HL-60 (cell line): ENCODE results near the gene DHX15.

ENCODE experiments used
- DNase-seq, 2 experiments: peaks; one replicate each; pipeline ENCODE4 v3.0.0-alpha.2; 2010 to 2020; ENCODE audit warnings: low read depth in 1 of 2, low spot score in 1 of 2
- H3K27ac ChIP-seq: fragments of 250-450 bp; sonication (Bioruptor Pico); replicated peaks from 2 replicates; pipeline ENCODE4 v1.5.1; 2020; ENCODE audit warnings: mild to moderate bottlenecking, moderate library complexity
- H3K27me3 ChIP-seq: fragments of 250-450 bp; sonication (Bioruptor Pico); 2 replicates; pipeline ENCODE4 v1.5.1; 2021; ENCODE audit warnings: mild to moderate bottlenecking, moderate library complexity; ENCODE audit not compliant: insufficient read depth, poor library complexity, severe bottlenecking
- H3K4me3 ChIP-seq: replicated peaks from 2 replicates; pipeline ENCODE4 v1.5.1; 2011; ENCODE audit warnings: mild to moderate bottlenecking, control low read depth, low read length; ENCODE audit not compliant: insufficient read depth
- CTCF ChIP-seq: IDR thresholded peaks from one replicate; pipeline ENCODE4 v1.5.1; 2011; ENCODE audit warnings: low read length, control low read depth, inconsistent platforms; ENCODE audit not compliant: insufficient read depth
- GABPA ChIP-seq: IDR thresholded peaks from 2 replicates; pipeline ENCODE4 v1.6.1; 2012; ENCODE audit warnings: low read depth
- POLR2AphosphoS5 ChIP-seq: IDR thresholded peaks from 2 replicates; pipeline ENCODE4 v1.6.1; 2012; ENCODE audit warnings: low read depth
- REST ChIP-seq: IDR thresholded peaks from 2 replicates; pipeline ENCODE4 v1.6.1; 2012; ENCODE audit warnings: low read depth; ENCODE audit not compliant: insufficient replicate concordance
- SPI1 ChIP-seq: IDR thresholded peaks from 2 replicates; pipeline ENCODE4 v1.6.1; 2012; ENCODE audit warnings: low read depth, mild to moderate bottlenecking, borderline replicate concordance

DHX15 gene

GRCh38 chr4:24511371-24512063, 72.8 kb downstream of the DHX15 start:
- H3K27ac ChIP-seq, result no peak overlapping the region
- TF ChIP-seq REST (no peak), GABPA (no peak), CTCF (no peak), SPI1 (no peak), POLR2AphosphoS5 (no peak)
- DNase-seq, result no peak
- no peak overlapping the region for H3K4me3 ChIP-seq
- H3K27me3 ChIP-seq, result no peaks in the 10 kb centered on the region

- H3K27me3 ChIP-seq, result no peaks in the 10 kb centered on the region
- no peak overlapping the region for H3K4me3 ChIP-seq
- H3K27ac ChIP-seq, result no peak overlapping the region
- DNase-seq, result no peak
- TF ChIP-seq REST (no peak), CTCF (no peak), POLR2AphosphoS5 (no peak), GABPA (no peak), SPI1 (no peak)
Measured at GRCh38 chr4:24510091-24510490, 74.3 kb downstream of the DHX15 start.

- no peak for DNase-seq
- Histone ChIP-seq H3K4me3 (no peak overlapping the region), H3K27ac (no peak overlapping the region), H3K27me3 (no peaks in the 10 kb centered on the region)
- TF ChIP-seq GABPA (no peak), POLR2AphosphoS5 (no peak), CTCF (no peak), REST (no peak), SPI1 (no peak)
Measured at GRCh38 chr4:24508541-24508940, 75.8 kb downstream of the DHX15 start.
